Measurements from ENCODE around the gene SPI1. TPM values are rescaled to one million over a fixed set of nuclear protein-coding genes. Genes with fewer than 3 reads are reported as not detected.

The SPI1 gene
- total RNA-seq, 2 donors from 2014 or later = not detected

GRCh38 chr11:47357985-47358730 is 20.2 kb downstream of the SPI1 start:
- peaks cover 8% of the 10 kb centered on the region for H3K4me1 Mint-ChIP-seq
- no peak overlapping the region for H3K4me3 Mint-ChIP-seq
- no peak for TF ChIP-seq CTCF (conservative IDR thresholded peaks at IDR 0.05)
- DNase-seq = no peak
- H3K4me3 ChIP-seq (ENCODE audit: low read length) = no peak overlapping the region
- no peak overlapping the region for H3K27ac ChIP-seq (ENCODE audit: low read depth, low read length)
- H3K9me3 Mint-ChIP-seq = no peaks in the 10 kb centered on the region
- no peaks in the 10 kb centered on the region for H3K27me3 ChIP-seq (ENCODE audit: control insufficient read depth, insufficient read depth, low read length, poor library complexity, severe bottlenecking)
- no peaks in the 10 kb centered on the region for H3K36me3 Mint-ChIP-seq (ENCODE audit: low read depth)
- no peak overlapping the region for H3K27ac Mint-ChIP-seq
- H3K4me1 ChIP-seq (ENCODE audit: control insufficient read depth, insufficient read depth, low read length) = no peaks in the 10 kb centered on the region
- no peak overlapping the region for H3K9ac ChIP-seq (ENCODE audit: extremely low read depth, low read length, poor library complexity, severe bottlenecking)
- 96 to 100% methylated on average over 1 to 6 of the region's 6 CpGs for WGBS, 2 experiments (ENCODE audit: insufficient coverage in 1 of 2, insufficient read length in 1 of 2)
- H3K36me3 ChIP-seq (ENCODE audit: control insufficient read depth, insufficient read depth, low read length) = no peaks in the 10 kb centered on the region
- H3K27me3 Mint-ChIP-seq (ENCODE audit: insufficient read depth) = no peaks in the 10 kb centered on the region
- peaks cover 9% of the 10 kb centered on the region for H3K9me3 ChIP-seq (ENCODE audit: control insufficient read depth, low read length)

- no peaks in the 10 kb centered on the region for H3K27me3 Mint-ChIP-seq (ENCODE audit: insufficient read depth)
- no peaks in the 10 kb centered on the region for H3K36me3 Mint-ChIP-seq (ENCODE audit: low read depth)
- Histone ChIP-seq H3K9ac (ENCODE audit: extremely low read depth, low read length, poor library complexity, severe bottlenecking) (no peak overlapping the region), H3K4me3 (ENCODE audit: low read length) (no peak overlapping the region), H3K27ac (ENCODE audit: low read depth, low read length) (no peak overlapping the region), H3K36me3 (ENCODE audit: control insufficient read depth, insufficient read depth, low read length) (no peaks in the 10 kb centered on the region), H3K9me3 (ENCODE audit: control insufficient read depth, low read length) (peaks cover 9% of the 10 kb centered on the region), H3K27me3 (ENCODE audit: control insufficient read depth, insufficient read depth, low read length, poor library complexity, severe bottlenecking) (no peaks in the 10 kb centered on the region), H3K4me1 (ENCODE audit: control insufficient read depth, insufficient read depth, low read length) (peaks cover 2% of the 10 kb centered on the region)
- 87 to 100% methylated on average over 1 of the region's 1 CpG for WGBS, 2 experiments (ENCODE audit: insufficient coverage in 1 of 2, insufficient read length in 1 of 2)
- no peaks in the 10 kb centered on the region for H3K9me3 Mint-ChIP-seq
- H3K27ac Mint-ChIP-seq = no peak overlapping the region
- H3K4me1 Mint-ChIP-seq = peaks cover 8% of the 10 kb centered on the region
- no peak for DNase-seq
- TF ChIP-seq CTCF (conservative IDR thresholded peaks at IDR 0.05) = no peak
- no peak overlapping the region for H3K4me3 Mint-ChIP-seq
These were observed 21.4 kb downstream of the SPI1 start for GRCh38 chr11:47356998-47357329.

- Mint-ChIP-seq H3K9me3 (no peaks in the 10 kb centered on the region), H3K27me3 (ENCODE audit: insufficient read depth) (no peaks in the 10 kb centered on the region), H3K27ac (no peak overlapping the region), H3K36me3 (ENCODE audit: low read depth) (no peaks in the 10 kb centered on the region), H3K4me3 (no peak overlapping the region), H3K4me1 (peaks cover 8% of the 10 kb centered on the region)
- H3K36me3 ChIP-seq (ENCODE audit: control insufficient read depth, insufficient read depth, low read length) = no peaks in the 10 kb centered on the region
- peaks cover 9% of the 10 kb centered on the region for H3K9me3 ChIP-seq (ENCODE audit: control insufficient read depth, low read length)
- TF ChIP-seq CTCF (conservative IDR thresholded peaks at IDR 0.05) = no peak
- H3K4me3 ChIP-seq (ENCODE audit: low read length) = no peak overlapping the region
- 85 to 88% methylated on average over 9 of the region's 9 CpGs for WGBS, 2 experiments (ENCODE audit: insufficient coverage in 1 of 2, insufficient read length in 1 of 2)
- no peak for DNase-seq
- H3K9ac ChIP-seq (ENCODE audit: extremely low read depth, low read length, poor library complexity, severe bottlenecking) = no peak overlapping the region
- H3K27me3 ChIP-seq (ENCODE audit: control insufficient read depth, insufficient read depth, low read length, poor library complexity, severe bottlenecking) = no peaks in the 10 kb centered on the region
- no peak overlapping the region for H3K27ac ChIP-seq (ENCODE audit: low read depth, low read length)
- H3K4me1 ChIP-seq (ENCODE audit: control insufficient read depth, insufficient read depth, low read length) = peaks cover 6% of the 10 kb centered on the region
These were observed 22.0 kb downstream of the SPI1 start for GRCh38 chr11:47356129-47356997.
